NCI-H2227 treated with DMSO at 0.1 percent for 48 hours (cell line): ENCODE results near the gene ARNT2.

Experiments
- DNase-seq: peaks from one replicate; lab custom pipeline; 2025; lab: John Stamatoyannopoulos, UW

ARNT2 gene

DNA sequence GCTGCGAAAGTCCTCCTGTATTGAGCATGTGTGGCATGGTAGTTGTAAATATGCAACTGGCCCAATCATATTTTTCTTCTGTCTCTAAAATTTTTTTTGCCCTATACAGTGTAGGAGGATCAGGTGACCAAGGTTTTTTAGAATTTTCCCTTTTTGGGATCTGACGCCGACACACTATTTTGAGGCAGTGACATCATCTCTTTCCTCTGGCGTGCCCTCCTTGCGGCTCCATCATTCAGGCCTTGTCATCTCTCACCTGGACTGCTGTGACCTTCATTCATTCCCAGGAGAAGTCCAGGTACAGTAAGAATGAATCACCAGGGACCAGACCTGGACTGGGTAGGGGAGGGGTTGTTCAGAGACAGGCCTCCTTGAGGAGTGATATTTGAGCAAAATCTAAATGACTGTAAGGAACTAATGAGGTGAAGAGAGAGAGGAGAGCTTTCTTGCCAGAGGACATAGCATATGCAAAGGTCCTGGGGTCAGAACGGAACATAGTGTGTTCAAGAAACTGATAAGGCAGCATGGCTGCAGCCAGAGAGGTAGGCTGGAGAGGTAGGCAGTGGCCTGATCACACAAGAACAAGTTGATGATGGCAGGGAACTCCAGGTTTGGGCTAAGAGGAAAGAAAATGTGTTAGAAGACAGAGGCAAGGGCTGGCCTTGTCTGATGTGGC is 38.7 kb downstream of the ARNT2 start:
- DNase-seq: no peak

DNA sequence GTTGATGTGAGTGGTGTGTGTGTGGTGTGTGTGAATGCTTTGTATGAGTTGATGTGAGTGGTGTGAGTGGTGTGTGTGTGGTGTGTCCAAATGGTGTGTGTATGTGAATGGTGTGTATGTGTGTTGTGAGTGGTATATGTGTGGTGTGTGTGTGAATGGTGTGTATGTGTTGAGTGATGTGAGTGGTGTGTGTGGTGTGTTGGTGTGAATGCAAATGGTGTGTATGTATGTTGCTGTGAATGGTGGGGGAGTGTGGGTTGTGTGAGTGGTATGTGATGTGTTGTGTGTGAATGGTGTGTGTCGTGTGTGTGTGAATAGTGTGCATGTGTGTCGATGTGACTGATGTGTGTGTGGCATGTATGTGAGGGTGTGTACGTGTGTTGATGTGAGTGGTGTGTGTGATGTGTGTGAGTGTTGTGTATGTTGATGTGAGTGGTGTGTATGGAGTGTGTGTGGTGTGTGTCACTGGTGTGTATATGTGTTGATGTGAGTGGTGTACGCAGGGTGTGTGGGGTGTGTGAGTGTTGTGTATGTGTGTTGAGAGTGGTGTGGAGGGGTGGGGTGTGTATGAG is 40.6 kb downstream of the ARNT2 start:
- DNase-seq: no peak

DNA sequence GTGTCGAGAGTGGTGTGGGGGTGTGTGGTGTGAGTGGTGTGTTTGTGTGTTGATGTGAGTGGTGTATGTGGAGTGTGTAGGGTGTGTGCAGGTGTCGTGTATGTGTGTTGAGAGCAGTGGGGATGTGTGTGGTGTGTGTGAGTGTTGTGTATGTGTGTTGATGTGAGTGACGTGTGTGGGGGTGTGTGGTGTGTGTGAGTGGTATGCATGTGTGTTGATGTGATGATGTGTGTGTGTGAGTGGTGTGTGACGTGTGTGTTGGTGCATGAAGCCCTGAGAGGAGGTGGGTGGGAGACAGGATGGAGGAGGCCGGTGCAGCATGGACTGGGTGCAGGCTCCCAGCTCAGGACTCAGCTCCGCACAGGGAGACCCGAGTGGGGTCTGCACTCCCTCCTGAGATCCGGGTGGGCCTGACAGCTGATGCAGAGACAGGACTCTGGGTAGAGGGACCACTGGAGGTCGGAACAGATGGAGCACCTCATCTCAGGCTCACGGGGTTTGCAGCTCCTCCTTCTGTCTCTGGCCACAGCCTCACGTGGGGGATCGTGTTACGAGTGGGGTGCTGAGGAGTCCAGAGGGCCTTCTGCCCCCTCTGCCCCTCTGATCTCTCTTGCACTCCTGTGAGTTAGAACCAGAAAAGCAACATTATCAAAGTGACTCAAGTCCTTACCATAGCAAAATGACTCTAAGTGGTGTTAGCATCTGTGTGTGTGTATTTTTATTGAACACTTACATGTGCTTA is 41.3 kb downstream of the ARNT2 start:
- DNase-seq: no peak

DNA sequence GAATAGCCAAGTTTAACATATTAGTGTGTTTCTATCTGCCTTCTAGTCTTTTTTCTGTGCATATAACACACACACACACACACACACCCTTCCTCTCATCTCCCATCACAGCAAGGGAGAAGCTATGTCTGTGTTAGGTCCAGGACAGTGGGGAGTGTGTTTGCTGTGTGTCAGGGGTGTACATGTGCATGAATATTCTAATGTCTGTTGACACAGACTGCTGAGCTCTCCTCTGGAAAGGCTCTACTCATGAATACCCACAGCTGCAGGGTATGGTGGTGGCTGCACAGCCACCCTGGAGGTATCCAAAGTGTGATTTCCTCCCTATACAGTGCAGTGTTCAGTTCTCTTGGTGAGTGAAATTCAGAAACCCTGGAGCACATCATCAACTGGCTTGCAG is 42.9 kb downstream of the ARNT2 start:
- no peak for DNase-seq

GRCh38 chr15:80449825-80450224 is 45.6 kb downstream of the ARNT2 start:
- DNase-seq: no peak

DNA sequence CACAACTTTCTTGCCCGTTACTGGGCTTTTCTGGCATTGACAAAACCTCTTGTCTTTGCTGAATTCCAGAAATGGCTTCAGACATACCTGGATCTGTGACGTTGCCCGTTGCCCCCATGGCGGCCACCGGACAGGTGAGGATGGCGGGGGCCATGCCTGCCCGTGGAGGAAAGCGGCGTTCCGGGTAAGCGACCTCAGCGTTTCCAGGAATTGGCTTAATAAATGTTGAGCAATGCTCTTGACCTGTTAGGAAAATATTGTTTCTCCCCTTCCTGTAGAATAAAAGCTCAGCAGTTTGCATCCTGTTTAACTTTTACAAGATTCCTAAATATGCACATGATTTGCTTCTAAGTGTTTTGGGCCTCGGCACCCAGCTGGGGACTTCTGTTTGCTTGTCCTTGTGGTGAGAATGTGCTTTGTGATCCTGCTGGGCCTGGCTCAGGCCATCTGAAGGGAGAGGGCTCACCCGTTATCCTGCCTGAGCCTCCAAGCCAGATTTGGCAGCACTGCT is 46.7 kb downstream of the ARNT2 start:
- DNase-seq: no peak

GRCh38 chr15:80452166-80452565 is 48.0 kb downstream of the ARNT2 start:
- DNase-seq: peak; percentile 0

GRCh38 chr15:80455051-80455648 is 51.0 kb downstream of the ARNT2 start:
- DNase-seq: no peak

GRCh38 chr15:80455668-80456442 is 51.7 kb downstream of the ARNT2 start:
- DNase-seq: peak; percentile 42

DNA sequence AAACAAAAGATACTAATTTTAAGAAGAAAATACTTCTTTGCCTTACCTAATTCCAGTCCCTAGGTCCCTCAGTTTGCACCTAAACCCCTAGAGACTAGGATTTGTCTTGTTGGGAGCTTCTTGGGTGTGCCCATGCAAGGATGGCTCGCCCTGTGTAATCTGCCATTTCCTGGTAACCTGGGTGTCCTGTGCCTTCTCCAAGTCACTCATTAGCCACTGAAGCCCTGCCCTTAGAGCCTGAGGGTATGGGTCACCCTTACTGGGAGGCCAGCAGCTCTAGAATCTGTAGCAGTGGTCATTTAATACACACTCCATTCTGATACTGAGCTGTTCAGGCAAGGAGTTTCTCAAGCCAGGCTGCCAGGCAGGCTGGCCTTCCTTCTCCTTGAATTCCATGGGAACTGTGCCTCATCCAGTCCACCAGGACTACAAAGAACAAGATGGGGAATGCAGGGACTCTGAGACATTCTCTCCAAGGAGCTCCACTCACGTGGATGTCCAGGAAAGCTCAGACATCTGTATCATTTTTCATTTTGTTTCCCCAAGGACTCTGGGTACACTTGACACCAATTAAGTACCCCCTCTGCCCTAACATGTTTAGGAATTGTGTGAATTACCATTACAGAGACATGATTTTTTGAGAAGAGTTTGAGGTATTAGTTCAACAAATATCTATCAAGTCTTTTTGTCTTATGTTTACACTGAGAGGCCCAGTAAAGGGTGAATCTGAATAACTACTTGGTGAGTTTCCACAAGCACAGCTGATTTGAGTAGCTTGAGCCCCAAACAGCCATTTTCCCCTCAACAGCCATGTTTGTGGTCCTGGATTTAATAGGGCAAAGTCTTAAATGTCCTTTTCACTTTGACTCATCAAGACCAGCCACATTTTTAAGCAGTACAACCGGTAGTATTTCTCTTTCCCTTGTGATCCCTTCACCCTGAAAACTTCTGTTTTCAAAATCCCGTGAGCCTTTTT is 52.6 kb downstream of the ARNT2 start:
- no peak for DNase-seq

GRCh38 chr15:80457896-80458295 is 53.7 kb downstream of the ARNT2 start:
- no peak for DNase-seq

- DNase-seq: no peak
Measured at GRCh38 chr15:80458580-80458979, 54.4 kb downstream of the ARNT2 start.

DNA sequence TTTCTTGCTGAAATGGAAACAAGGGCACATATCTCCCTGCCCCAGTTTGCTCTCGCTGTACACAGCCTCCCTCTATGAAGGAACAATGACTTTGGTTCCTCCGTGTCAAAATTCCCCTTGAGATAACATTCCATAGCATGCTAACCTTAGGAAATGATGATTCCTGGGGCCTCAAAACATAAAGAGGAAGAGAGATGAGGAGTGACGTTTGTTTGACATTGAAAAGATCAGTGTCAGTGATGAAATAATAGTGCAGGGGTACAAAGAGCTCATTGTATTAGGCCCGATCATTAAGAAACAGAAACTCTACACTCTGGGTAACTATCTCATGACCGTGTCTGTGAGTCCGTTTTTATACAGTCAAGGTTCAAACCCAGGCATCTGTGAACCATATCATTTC is 55.2 kb downstream of the ARNT2 start:
- DNase-seq: no peak

GRCh38 chr15:80459818-80460217 is 55.6 kb downstream of the ARNT2 start:
- DNase-seq: no peak

DNA sequence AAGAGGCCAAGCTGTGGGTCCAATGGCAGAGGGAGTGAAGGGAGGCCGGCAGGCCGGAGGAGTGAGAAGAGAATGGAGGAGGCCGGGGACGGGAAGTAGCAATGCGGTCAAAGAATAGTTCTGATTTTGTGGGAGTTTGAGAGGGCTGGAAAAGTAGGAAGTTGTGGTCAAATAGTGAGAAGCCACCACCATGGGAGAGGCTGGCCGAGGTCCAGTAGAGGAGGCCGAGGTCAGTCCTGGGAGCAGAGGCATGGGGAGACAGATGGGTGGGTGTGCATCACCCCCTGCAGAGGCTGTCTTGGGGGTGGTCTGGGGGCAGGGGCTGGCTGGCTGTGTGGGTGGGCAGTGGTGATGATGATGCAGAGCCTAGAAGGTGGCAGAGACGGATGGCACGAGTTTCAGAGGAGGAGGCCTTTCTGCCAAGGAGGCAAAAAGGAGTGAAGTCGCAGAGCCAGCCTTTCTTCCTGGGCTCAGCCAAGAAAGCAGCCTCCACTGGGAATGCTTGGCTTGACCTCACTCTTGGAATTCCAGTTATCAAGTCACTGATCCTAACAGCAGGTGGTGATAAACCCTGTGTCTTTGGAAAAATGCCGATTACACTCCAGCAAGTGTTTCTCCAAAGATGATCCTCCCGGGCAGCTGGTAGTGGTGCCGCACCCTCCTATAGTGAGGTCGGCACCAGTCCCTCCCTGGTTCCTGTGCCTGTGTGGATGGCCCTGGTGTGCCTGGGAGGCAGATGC is 57.3 kb downstream of the ARNT2 start:
- DNase-seq: no peak

- DNase-seq: no peak
Measured at GRCh38 chr15:80462111-80462510, 57.9 kb downstream of the ARNT2 start.

DNA sequence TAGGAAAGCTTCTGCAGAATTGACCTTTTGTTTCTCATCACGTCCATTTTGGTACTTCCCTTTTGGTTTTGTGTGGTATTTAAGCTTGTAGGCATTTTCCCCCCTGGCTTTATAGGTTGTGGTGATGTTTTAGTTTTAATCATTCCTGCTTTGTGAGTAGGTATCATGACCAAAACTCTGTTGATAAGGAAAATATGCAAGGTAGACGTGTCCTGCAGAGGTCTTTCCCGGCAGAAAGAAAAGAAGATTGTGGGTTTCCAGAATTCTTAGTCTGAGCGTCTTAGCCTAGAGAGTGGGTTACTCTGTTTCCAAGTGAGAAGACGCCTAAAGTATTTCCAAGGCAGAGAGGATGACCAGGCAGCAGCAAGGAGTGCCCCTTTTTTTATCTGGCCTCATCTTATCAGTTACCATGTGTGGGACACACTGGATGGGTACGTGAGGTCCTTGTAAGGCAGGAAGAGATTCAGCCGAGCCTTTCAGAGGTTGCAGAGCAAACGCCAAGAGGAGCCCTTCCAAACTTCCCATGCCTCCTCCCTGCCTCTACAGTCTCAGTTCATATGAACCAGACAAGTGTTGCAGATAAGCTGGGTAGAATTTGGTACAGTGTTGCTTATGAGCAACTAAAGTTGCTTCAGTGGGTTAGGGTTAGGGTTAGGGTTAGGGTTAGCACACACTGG is 58.8 kb downstream of the ARNT2 start:
- DNase-seq: no peak

GRCh38 chr15:80464951-80465625 is 60.9 kb downstream of the ARNT2 start:
- DNase-seq: no peak

- no peak for DNase-seq
Measured at GRCh38 chr15:80465626-80466005, 61.4 kb downstream of the ARNT2 start.
